ENCODE data around the gene ADARB2.

Gene ADARB2

GRCh38 chr10:1141701-1142100 is 595.6 kb downstream of the ADARB2 start:
- H3K36me3 ChIP-seq (ENCODE audit: control insufficient read depth, insufficient read depth, low read length): no peaks in the 10 kb centered on the region
- no peaks in the 10 kb centered on the region for H3K4me1 ChIP-seq (ENCODE audit: control insufficient read depth, insufficient read depth, low read length)
- no peak overlapping the region for H3K9ac ChIP-seq (ENCODE audit: low read depth, low read length)
- H3K9me3 ChIP-seq (ENCODE audit: control insufficient read depth, insufficient read depth, low read length): no peaks in the 10 kb centered on the region
- no peaks in the 10 kb centered on the region for H3K27me3 ChIP-seq (ENCODE audit: control insufficient read depth, insufficient read depth, low read length)
- H3K4me3 ChIP-seq (ENCODE audit: low read depth, low read length): no peak overlapping the region

GRCh38 chr10:1141261-1141660 is 596.1 kb downstream of the ADARB2 start:
- Histone ChIP-seq H3K36me3 (ENCODE audit: control insufficient read depth, insufficient read depth, low read length) (no peaks in the 10 kb centered on the region), H3K9me3 (ENCODE audit: control insufficient read depth, insufficient read depth, low read length) (no peaks in the 10 kb centered on the region), H3K4me3 (ENCODE audit: low read depth, low read length) (no peak overlapping the region)

GRCh38 chr10:1138529-1138928 is 598.8 kb downstream of the ADARB2 start:
- no peaks in the 10 kb centered on the region for H3K36me3 ChIP-seq (ENCODE audit: control insufficient read depth, insufficient read depth, low read length)
- H3K27me3 ChIP-seq (ENCODE audit: control insufficient read depth, insufficient read depth, low read length): no peaks in the 10 kb centered on the region
- H3K4me1 ChIP-seq (ENCODE audit: control insufficient read depth, insufficient read depth, low read length): no peaks in the 10 kb centered on the region
- no peak overlapping the region for H3K4me3 ChIP-seq (ENCODE audit: low read depth, low read length)
- no peak overlapping the region for H3K9ac ChIP-seq (ENCODE audit: low read depth, low read length)
- H3K9me3 ChIP-seq (ENCODE audit: control insufficient read depth, insufficient read depth, low read length): no peaks in the 10 kb centered on the region

More at GRCh38 chr10:1141261-1141660, 596.1 kb downstream of the ADARB2 start:
- Histone ChIP-seq H3K9ac (ENCODE audit: low read depth, low read length) (no peak overlapping the region), H3K4me1 (ENCODE audit: control insufficient read depth, insufficient read depth, low read length) (no peaks in the 10 kb centered on the region), H3K27me3 (ENCODE audit: control insufficient read depth, insufficient read depth, low read length) (no peaks in the 10 kb centered on the region)

GRCh38 chr10:1137499-1138163 is 599.7 kb downstream of the ADARB2 start:
- H3K4me3 ChIP-seq (ENCODE audit: low read depth, low read length): no peak overlapping the region
- no peak overlapping the region for H3K9ac ChIP-seq (ENCODE audit: low read depth, low read length)
- no peaks in the 10 kb centered on the region for H3K27me3 ChIP-seq (ENCODE audit: control insufficient read depth, insufficient read depth, low read length)
- H3K9me3 ChIP-seq (ENCODE audit: control insufficient read depth, insufficient read depth, low read length): no peaks in the 10 kb centered on the region
- no peaks in the 10 kb centered on the region for H3K4me1 ChIP-seq (ENCODE audit: control insufficient read depth, insufficient read depth, low read length)
- no peaks in the 10 kb centered on the region for H3K36me3 ChIP-seq (ENCODE audit: control insufficient read depth, insufficient read depth, low read length)

GRCh38 chr10:1136268-1136667 is 601.1 kb downstream of the ADARB2 start:
- H3K27me3 ChIP-seq (ENCODE audit: control insufficient read depth, insufficient read depth, low read length): no peaks in the 10 kb centered on the region
- no peaks in the 10 kb centered on the region for H3K9me3 ChIP-seq (ENCODE audit: control insufficient read depth, insufficient read depth, low read length)
- no peak overlapping the region for H3K9ac ChIP-seq (ENCODE audit: low read depth, low read length)
- H3K4me3 ChIP-seq (ENCODE audit: low read depth, low read length): no peak overlapping the region
- peaks cover 3% of the 10 kb centered on the region for H3K36me3 ChIP-seq (ENCODE audit: control insufficient read depth, insufficient read depth, low read length)
- H3K4me1 ChIP-seq (ENCODE audit: control insufficient read depth, insufficient read depth, low read length): no peaks in the 10 kb centered on the region

GRCh38 chr10:1134156-1134555 is 603.2 kb downstream of the ADARB2 start:
- H3K4me1 ChIP-seq (ENCODE audit: control insufficient read depth, insufficient read depth, low read length): no peaks in the 10 kb centered on the region
- H3K9ac ChIP-seq (ENCODE audit: low read depth, low read length): no peak overlapping the region
- peaks cover 13% of the 10 kb centered on the region for H3K36me3 ChIP-seq (ENCODE audit: control insufficient read depth, insufficient read depth, low read length)
- H3K27me3 ChIP-seq (ENCODE audit: control insufficient read depth, insufficient read depth, low read length): no peaks in the 10 kb centered on the region
- no peaks in the 10 kb centered on the region for H3K9me3 ChIP-seq (ENCODE audit: control insufficient read depth, insufficient read depth, low read length)
- no peak overlapping the region for H3K4me3 ChIP-seq (ENCODE audit: low read depth, low read length)

GRCh38 chr10:1133495-1134045 is 603.8 kb downstream of the ADARB2 start:
- Histone ChIP-seq H3K9ac (ENCODE audit: low read depth, low read length) (no peak overlapping the region), H3K4me1 (ENCODE audit: control insufficient read depth, insufficient read depth, low read length) (no peaks in the 10 kb centered on the region), H3K9me3 (ENCODE audit: control insufficient read depth, insufficient read depth, low read length) (no peaks in the 10 kb centered on the region), H3K27me3 (ENCODE audit: control insufficient read depth, insufficient read depth, low read length) (no peaks in the 10 kb centered on the region), H3K4me3 (ENCODE audit: low read depth, low read length) (no peak overlapping the region), H3K36me3 (ENCODE audit: control insufficient read depth, insufficient read depth, low read length) (peaks cover 17% of the 10 kb centered on the region)

- no peaks in the 10 kb centered on the region for H3K9me3 ChIP-seq (ENCODE audit: control insufficient read depth, insufficient read depth, low read length)
- H3K9ac ChIP-seq (ENCODE audit: low read depth, low read length): no peak overlapping the region
- H3K36me3 ChIP-seq (ENCODE audit: control insufficient read depth, insufficient read depth, low read length): peaks cover 17% of the 10 kb centered on the region
- H3K4me1 ChIP-seq (ENCODE audit: control insufficient read depth, insufficient read depth, low read length): no peaks in the 10 kb centered on the region
- no peaks in the 10 kb centered on the region for H3K27me3 ChIP-seq (ENCODE audit: control insufficient read depth, insufficient read depth, low read length)
- no peak overlapping the region for H3K4me3 ChIP-seq (ENCODE audit: low read depth, low read length)
These were observed 604.7 kb downstream of the ADARB2 start for GRCh38 chr10:1132584-1132983.

- Histone ChIP-seq H3K9me3 (ENCODE audit: control insufficient read depth, insufficient read depth, low read length) (no peaks in the 10 kb centered on the region), H3K4me3 (ENCODE audit: low read depth, low read length) (no peak overlapping the region), H3K9ac (ENCODE audit: low read depth, low read length) (no peak overlapping the region), H3K36me3 (ENCODE audit: control insufficient read depth, insufficient read depth, low read length) (peaks cover 17% of the 10 kb centered on the region), H3K4me1 (ENCODE audit: control insufficient read depth, insufficient read depth, low read length) (no peaks in the 10 kb centered on the region), H3K27me3 (ENCODE audit: control insufficient read depth, insufficient read depth, low read length) (no peaks in the 10 kb centered on the region)
These were observed 606.1 kb downstream of the ADARB2 start for GRCh38 chr10:1130995-1131790.

- no peaks in the 10 kb centered on the region for H3K27me3 ChIP-seq (ENCODE audit: control insufficient read depth, insufficient read depth, low read length)
- no peaks in the 10 kb centered on the region for H3K9me3 ChIP-seq (ENCODE audit: control insufficient read depth, insufficient read depth, low read length)
- H3K4me1 ChIP-seq (ENCODE audit: control insufficient read depth, insufficient read depth, low read length): no peaks in the 10 kb centered on the region
- peaks cover 17% of the 10 kb centered on the region for H3K36me3 ChIP-seq (ENCODE audit: control insufficient read depth, insufficient read depth, low read length)
- H3K4me3 ChIP-seq (ENCODE audit: low read depth, low read length): no peak overlapping the region
- H3K9ac ChIP-seq (ENCODE audit: low read depth, low read length): no peak overlapping the region
These were observed 607.1 kb downstream of the ADARB2 start for GRCh38 chr10:1130226-1130625.

GRCh38 chr10:1128649-1129048 is 608.7 kb downstream of the ADARB2 start:
- Histone ChIP-seq H3K9me3 (ENCODE audit: control insufficient read depth, insufficient read depth, low read length) (no peaks in the 10 kb centered on the region), H3K9ac (ENCODE audit: low read depth, low read length) (no peak overlapping the region), H3K27me3 (ENCODE audit: control insufficient read depth, insufficient read depth, low read length) (no peaks in the 10 kb centered on the region), H3K4me3 (ENCODE audit: low read depth, low read length) (no peak overlapping the region), H3K36me3 (ENCODE audit: control insufficient read depth, insufficient read depth, low read length) (peaks cover 24% of the 10 kb centered on the region), H3K4me1 (ENCODE audit: control insufficient read depth, insufficient read depth, low read length) (no peaks in the 10 kb centered on the region)

- no peaks in the 10 kb centered on the region for H3K4me1 ChIP-seq (ENCODE audit: control insufficient read depth, insufficient read depth, low read length)
- no peak overlapping the region for H3K9ac ChIP-seq (ENCODE audit: low read depth, low read length)
- H3K36me3 ChIP-seq (ENCODE audit: control insufficient read depth, insufficient read depth, low read length): peaks cover 24% of the 10 kb centered on the region
- H3K9me3 ChIP-seq (ENCODE audit: control insufficient read depth, insufficient read depth, low read length): no peaks in the 10 kb centered on the region
- no peak overlapping the region for H3K4me3 ChIP-seq (ENCODE audit: low read depth, low read length)
- H3K27me3 ChIP-seq (ENCODE audit: control insufficient read depth, insufficient read depth, low read length): no peaks in the 10 kb centered on the region
These were observed 609.2 kb downstream of the ADARB2 start for GRCh38 chr10:1128115-1128514.
